ENCODE data around the gene KCNJ1. TPM values are rescaled to one million over a fixed set of nuclear protein-coding genes. Genes with fewer than 3 reads are reported as not detected.

Gene KCNJ1
- total and polyA plus RNA-seq, 4 donors = 0.01 to 0.31 (median 0.14) TPM

GRCh38 chr11:128891913-128892398, 24.9 kb upstream of the KCNJ1 start:
- peaks cover 0 to 21% (median 4%) of the 10 kb centered on the region in 5 donors for H3K4me1 ChIP-seq (ENCODE audit: control insufficient read depth in 5 of 5, insufficient read depth in 5 of 5, low read length in 5 of 5)
- TF ChIP-seq, protein P1, sequence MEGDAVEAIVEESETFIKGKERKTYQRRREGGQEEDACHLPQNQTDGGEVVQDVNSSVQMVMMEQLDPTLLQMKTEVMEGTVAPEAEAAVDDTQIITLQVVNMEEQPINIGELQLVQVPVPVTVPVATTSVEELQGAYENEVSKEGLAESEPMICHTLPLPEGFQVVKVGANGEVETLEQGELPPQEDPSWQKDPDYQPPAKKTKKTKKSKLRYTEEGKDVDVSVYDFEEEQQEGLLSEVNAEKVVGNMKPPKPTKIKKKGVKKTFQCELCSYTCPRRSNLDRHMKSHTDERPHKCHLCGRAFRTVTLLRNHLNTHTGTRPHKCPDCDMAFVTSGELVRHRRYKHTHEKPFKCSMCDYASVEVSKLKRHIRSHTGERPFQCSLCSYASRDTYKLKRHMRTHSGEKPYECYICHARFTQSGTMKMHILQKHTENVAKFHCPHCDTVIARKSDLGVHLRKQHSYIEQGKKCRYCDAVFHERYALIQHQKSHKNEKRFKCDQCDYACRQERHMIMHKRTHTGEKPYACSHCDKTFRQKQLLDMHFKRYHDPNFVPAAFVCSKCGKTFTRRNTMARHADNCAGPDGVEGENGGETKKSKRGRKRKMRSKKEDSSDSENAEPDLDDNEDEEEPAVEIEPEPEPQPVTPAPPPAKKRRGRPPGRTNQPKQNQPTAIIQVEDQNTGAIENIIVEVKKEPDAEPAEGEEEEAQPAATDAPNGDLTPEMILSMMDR (IDR thresholded peaks at IDR 0.05; ENCODE audit: control extremely low read depth, extremely low read depth) = no peak
- DNase-seq (peak in 2 of 3 donors; percentile 38 to 50), ATAC-seq (ENCODE audit: insufficient read depth, low FRiP score) (peak; percentile 22)
- 37 to 56% methylated on average over 6 of the region's 6 CpGs for WGBS, 2 donors
- peaks cover 0 to 23% (median 16%) of the 10 kb centered on the region in 3 donors for H3K27me3 ChIP-seq (ENCODE audit: control insufficient read depth in 3 of 3, insufficient read depth in 3 of 3, low read length in 2 of 3)
- peak overlapping the region; percentile 46 to 61 for H3K27ac ChIP-seq (ENCODE audit: low read depth in 1 of 2, low read length in 1 of 2)
- H3K36me3 ChIP-seq (ENCODE audit: control insufficient read depth in 4 of 4, insufficient read depth in 4 of 4, low read length in 4 of 4) = no peaks in the 10 kb centered on the region
- H3K9ac ChIP-seq (ENCODE audit: insufficient read depth in 1 of 2, low read length in 2 of 2) = no peak overlapping the region
- H3K4me3 ChIP-seq = peak overlapping the region; percentile 16
- H3K9me3 ChIP-seq (ENCODE audit: control insufficient read depth in 4 of 4, insufficient read depth in 3 of 4, low read length in 3 of 4) = no peaks in the 10 kb centered on the region

DNA sequence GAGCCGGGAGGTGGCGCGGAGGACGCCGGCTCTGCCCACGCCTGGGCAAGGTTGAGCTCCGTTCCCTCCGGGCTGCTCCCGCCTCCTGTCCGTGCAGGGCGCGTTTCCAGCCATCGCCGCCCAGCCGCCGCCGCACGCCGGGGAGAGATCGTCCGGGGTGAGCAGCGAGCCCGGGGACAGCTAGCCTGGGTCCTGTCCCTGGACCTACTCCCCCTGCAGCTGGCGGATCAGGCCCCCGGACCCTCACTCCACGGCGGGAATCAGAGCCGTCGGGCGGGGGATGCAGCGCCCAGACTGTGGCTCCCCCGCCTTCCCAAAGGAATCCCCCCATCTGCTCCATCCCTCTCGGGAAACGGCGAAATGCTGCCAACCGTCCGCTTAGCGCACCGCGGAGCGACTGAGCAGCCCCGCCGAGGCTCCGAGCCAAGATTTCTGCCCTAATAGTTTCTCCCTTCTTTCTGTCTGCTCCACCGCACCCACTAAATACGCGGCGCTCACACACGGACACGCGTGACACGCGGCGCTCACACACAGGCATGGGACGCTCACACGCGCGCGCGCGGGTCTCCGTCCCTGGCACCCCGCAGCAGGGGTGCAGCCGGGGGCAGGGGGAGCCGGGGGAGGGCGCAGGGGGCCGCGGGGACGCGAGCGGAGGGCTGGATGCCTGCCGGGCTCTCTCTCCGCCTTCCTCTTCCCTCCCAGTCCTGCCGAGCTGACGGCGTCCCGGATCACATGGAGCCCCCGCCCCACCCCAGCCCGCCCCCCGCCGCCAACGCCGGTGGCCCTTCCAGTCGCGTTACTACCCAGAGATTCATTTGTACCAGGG, 23.7 kb upstream of the KCNJ1 start, which contains the start of gene KCNJ5:
Gene KCNJ5 (plus strand): TSS at position 814 of the 826 bp plus-strand sequence. CDS start 19,918 bp downstream, outside the sequence.
- Histone ChIP-seq H3K36me3 (ENCODE audit: control insufficient read depth in 4 of 4, insufficient read depth in 4 of 4, low read length in 4 of 4) (no peaks in the 10 kb centered on the region), H3K27ac (ENCODE audit: low read depth in 1 of 2, low read length in 1 of 2) (peak within 1 kb of the TSS; percentile 46 to 61), H3K4me1 (ENCODE audit: control insufficient read depth in 5 of 5, insufficient read depth in 5 of 5, low read length in 5 of 5) (peaks cover 0 to 17% (median 4%) of the 10 kb centered on the region in 5 donors), H3K4me3 (peak within 1 kb of the TSS; percentile 18), H3K27me3 (ENCODE audit: control insufficient read depth in 3 of 3, insufficient read depth in 3 of 3, low read length in 2 of 3) (peaks cover 0 to 25% (median 19%) of the 10 kb centered on the region in 3 donors), H3K9me3 (ENCODE audit: control insufficient read depth in 4 of 4, insufficient read depth in 3 of 4, low read length in 3 of 4) (no peaks in the 10 kb centered on the region), H3K9ac (ENCODE audit: insufficient read depth in 1 of 2, low read length in 2 of 2) (peak within 1 kb of the TSS in 1 of 2 donors; percentile 8)
- DNase-seq (peak; percentile 74 to 82 (median 79)), ATAC-seq (ENCODE audit: insufficient read depth, low FRiP score) (peak; percentile 29)
- 1% methylated on average over 62 to 85 of the region's 85 CpGs for WGBS, 2 donors
- TF ChIP-seq, protein P1 (IDR thresholded peaks at IDR 0.05; ENCODE audit: control extremely low read depth, extremely low read depth) = no peak

GRCh38 chr11:128890216-128890542, 23.1 kb upstream of the KCNJ1 start:
- 34 to 35% methylated on average over 9 of the region's 9 CpGs for WGBS, 2 donors
- no peak overlapping the region for H3K27ac ChIP-seq (ENCODE audit: low read depth in 1 of 2, low read length in 1 of 2)
- DNase-seq = no peak
- peaks cover 0 to 25% (median 19%) of the 10 kb centered on the region in 3 donors for H3K27me3 ChIP-seq (ENCODE audit: control insufficient read depth in 3 of 3, insufficient read depth in 3 of 3, low read length in 2 of 3)
- no peaks in the 10 kb centered on the region for H3K9me3 ChIP-seq (ENCODE audit: control insufficient read depth in 4 of 4, insufficient read depth in 3 of 4, low read length in 3 of 4)
- TF ChIP-seq, protein P1 (IDR thresholded peaks at IDR 0.05; ENCODE audit: control extremely low read depth, extremely low read depth) = no peak
- peak overlapping the region; percentile 18 for H3K4me3 ChIP-seq
- peak overlapping the region in 1 of 2 donors; percentile 8 for H3K9ac ChIP-seq (ENCODE audit: insufficient read depth in 1 of 2, low read length in 2 of 2)
- ATAC-seq (ENCODE audit: insufficient read depth, low FRiP score) = no peak
- H3K36me3 ChIP-seq (ENCODE audit: control insufficient read depth in 4 of 4, insufficient read depth in 4 of 4, low read length in 4 of 4) = no peaks in the 10 kb centered on the region
- H3K4me1 ChIP-seq (ENCODE audit: control insufficient read depth in 5 of 5, insufficient read depth in 5 of 5, low read length in 5 of 5) = peaks cover 0 to 17% (median 4%) of the 10 kb centered on the region in 5 donors

Measured in lung (tissue), 12 donors.